Measurements from ENCODE around the gene RHOD.
A peak's percentile ranks its signal among the peaks of the same experiment; 100 is the strongest.

Gene RHOD

DNA sequence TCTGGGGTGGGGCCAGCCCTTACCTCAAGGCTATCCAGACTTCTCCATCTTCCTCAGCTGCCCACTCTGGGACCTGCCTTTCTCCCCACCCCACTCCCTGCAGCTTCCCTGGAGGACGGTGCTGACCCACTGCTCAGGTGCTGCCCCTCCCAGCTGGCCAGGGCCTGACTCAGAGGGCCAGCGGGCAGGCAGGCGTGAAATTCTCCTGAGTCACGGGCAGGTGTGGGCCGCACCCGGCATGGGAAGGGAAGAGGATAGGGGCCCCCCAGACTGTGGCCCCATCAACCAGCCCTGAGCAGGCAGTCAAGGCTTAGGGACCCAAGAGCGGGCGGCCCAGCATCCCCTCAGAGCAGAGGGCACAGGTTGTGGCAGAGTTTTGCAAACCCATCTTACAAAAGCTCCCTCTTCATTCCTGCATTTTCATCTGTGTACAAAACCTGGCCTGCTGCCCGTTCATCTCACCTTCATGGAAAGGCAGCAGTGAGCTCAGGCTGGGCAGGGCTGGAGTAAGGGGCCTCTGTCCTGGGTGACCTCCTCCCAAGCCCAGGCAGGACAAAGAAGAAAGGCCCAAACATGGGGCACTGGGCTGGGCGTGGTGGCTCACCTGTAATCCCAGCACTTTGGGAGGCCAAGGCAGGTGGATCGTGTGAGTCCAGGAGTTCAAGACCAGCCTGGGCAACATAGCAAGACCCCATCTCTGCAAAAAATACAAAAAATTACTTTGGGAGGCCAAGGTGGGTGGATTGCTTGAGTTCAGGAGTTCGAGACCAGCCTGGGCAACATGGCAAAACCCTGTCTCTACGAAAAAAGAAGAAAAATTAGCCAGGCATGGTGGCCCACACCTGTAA is 6.1 kb downstream of the RHOD start:
- no peak for DNase-seq

DNA sequence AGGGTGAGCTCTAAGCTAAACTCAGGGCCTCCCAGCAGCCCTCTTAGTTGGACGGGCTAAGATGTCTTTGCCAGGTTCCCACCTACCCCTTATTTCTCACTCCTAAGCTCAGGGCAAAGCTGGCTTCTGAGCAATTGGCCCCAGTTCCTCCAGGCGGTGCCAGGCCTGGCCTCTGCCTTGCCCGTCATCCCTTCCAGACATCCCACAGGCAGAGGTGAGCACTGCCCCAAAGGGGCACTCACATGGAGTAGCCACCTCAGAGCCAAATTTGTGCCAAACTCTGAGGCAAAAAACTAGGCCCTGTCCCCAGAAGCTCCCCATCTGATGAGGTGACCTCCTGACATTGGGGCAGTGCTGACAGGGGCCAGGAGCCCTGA is 9.7 kb downstream of the RHOD start:
- DNase-seq = no peak

DNA sequence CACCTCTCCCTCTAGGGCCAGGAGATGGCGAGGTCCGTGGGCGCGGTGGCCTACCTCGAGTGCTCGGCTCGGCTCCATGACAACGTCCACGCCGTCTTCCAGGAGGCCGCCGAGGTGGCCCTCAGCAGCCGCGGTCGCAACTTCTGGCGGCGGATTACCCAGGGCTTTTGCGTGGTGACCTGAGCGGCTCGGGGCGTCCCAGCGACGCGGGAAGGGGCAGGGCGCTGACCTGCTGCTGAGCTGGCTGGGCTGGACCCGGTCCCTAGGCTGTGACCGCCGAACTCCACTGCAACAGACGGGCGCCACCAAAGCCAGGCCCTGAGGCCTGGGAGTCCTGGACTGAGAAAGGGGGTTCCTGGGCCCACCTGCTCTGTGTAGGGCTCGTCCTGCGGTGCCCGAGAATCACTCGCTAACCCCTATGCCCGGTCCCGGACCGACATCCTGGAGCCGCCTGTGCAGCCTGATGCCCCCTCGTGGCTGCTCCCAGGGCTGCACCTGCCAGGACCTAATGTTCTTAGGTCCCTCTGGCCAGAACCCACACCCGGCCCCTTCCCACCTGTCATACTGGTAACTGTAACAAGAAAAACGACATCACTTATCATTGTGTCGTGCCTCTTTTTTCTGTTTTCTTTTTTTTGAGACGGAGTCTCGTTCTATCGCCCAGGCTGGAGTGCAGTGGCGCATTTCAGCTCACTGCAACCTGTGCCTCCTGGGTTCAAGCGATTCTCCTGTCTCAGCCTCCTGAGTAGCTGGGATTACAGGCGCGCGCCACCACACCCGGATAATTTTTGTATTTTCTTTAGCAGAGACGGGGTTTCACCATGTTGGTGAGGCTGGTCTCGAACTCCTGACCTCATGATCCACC is 15.0 kb downstream of the RHOD start:
- peak; percentile 87 for DNase-seq

DNA sequence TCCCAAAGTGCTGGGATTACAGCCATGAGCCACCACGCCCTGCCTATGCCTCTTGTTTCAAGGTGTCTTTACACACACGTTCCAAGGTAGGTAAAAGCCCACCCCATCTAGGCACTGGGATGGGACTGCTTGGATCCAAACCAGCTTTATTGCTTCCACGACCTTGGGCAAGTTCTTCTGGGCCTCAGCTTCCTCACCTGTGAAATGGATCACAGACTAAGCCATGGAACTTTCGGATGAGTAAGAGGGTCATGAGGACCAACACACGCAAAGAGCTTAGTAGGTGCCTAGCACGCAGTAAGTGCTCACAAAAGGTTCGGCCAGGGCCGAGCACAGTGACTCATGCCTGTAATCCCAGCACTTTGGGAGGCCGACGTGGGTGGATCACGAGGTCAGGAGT is 15.6 kb downstream of the RHOD start:
- DNase-seq = no peak

DNA sequence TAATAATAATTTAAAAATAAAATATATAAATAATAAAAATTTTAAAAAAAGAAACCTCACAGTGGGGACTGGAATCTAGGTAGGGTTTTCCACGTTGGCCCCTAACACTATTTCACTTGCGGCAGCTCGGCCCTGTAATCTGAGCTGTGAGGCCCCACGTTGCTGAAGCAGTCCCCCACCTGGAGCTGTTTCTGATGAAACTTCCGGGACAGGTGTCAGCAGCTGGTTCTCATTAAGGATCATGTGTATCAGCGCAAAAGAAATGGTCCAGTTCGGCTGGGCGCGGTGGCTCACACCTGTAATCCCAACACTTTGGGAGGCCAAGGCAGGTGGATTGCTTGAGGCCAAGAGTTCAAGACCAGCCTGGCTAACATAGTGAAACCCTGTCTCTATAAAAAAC is 17.3 kb downstream of the RHOD start:
- no peak for DNase-seq

DNA sequence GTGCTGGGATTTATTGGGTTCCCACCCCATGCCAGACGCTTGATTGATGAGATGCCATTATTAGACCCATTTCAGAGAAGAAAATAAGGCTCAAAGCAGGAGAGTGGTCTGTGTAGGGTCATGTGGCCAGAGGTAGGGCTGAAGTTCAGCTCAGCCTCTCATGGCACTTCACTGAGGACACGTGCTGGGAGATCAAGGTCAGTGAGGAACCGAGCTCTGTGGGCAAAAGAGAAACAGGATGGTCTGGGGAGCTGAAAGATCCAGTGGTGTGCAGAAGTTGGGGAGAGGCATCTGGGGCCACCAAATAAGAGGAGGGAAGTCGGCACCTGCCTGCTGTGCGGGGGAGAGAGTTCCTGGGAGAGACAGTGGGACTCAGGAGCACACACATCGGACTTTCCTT is 19.6 kb downstream of the RHOD start:
- no peak for DNase-seq

DNA sequence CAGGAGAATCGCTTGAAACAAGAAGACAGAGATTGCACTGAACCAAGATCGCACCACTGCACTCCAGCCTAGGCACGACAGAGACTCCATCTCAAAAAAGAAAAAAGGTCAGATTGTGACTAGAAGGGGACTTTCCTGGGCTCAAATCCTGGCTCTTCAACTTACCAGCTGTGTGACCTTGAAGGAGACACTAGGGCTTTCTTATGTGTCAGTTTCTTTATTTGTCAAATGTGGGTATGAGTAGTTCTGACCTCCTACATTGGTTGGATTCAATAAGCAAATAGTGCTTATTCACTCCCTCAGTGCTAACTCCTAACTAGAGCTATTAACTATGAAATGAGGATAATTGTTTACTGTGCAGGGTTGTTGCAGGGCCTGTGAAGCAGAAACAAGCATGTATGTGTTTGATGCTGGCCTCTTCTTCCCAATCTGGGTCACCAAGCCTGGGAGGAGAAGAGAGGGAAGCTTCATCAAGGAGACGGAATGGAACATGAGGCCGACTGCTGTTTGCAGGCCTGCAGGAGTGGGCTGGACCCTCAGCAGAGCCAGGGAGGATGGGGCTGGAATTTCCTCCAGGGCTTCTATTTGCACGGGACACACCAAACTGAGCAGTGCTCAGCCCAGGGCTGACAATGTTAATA is 22.5 kb downstream of the RHOD start:
- DNase-seq = no peak

DNA sequence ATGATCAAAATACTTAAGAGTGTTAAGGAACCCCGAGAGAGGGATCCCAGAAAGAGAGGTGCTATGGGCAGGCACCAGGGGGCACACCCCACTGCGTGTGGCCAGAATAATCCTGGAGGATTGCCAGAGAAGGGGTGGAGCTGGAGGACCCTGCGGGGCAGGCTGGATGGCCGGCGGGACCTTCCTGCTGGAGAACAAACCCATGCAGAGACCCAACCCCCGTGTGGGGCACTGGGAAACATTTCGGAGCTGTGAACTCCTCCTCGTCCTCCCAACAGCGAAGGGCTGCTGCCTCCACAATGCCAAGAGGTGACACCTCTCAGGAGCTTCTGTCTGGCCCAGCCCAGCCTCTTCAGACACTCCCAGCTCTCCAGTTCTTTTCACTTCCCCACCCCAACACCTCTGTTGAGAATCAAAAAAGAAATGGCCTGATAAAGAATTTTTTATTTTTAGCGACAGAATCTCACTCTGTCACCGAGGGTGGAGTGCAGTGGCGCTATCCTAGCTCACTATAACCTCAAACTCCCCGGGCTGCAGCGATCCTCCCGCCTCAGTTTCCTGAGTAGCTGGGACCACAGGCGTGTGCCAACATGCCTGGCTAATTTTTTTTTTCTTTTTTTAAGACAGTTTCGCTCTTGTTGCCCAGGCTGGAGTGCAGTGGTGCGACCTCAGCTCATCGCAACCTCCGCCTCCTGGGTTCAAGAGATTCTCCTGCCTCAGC is 25.6 kb downstream of the RHOD start:
- peak; percentile 12 for DNase-seq

DNA sequence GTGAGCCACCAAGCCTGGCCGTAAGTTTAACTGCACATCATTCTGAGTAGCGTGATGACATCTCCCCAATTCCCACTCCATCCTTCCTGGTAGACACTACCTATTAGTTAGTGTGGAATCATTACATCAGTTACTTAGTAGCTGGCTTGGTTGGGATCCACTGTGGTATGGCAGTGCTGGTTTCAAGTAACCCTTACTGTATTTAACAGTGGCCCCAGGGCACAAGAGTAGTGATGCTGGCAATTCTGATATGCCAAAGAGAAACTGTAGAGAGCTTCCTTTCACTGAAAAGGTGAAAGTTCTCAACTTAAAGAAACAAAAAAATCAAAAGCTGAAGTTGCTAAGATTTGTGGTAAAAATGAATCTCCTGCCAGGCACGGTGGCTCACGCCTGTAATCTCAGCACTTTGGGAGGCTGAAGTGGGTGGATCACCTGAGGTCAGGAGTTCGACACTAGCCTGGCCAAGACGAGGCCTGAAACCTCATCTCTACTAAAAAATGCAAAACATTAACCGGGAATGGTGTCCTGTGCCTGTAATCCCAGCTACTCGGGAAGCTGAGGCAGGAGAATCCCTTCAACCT is 27.2 kb downstream of the RHOD start:
- no peak for DNase-seq

DNA sequence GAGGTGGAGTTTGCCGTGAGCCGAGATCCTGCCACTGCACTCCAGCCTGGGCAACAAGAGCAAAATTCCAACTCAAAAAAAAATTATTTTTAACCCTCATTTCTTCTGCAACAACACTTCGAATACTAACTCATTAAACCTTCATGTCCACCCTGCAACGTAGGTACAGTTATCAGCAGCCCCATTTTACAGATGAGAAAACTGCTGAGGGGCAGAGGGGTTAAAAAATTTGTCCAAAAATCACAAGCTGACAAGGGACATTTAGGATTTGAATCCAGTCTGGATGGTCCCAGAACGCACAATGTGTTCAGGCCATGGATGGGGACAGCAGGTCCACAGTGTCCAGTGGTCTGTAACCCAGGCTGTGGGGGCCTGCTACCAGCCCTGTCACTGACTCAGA is 29.0 kb downstream of the RHOD start:
- DNase-seq = no peak

DNA sequence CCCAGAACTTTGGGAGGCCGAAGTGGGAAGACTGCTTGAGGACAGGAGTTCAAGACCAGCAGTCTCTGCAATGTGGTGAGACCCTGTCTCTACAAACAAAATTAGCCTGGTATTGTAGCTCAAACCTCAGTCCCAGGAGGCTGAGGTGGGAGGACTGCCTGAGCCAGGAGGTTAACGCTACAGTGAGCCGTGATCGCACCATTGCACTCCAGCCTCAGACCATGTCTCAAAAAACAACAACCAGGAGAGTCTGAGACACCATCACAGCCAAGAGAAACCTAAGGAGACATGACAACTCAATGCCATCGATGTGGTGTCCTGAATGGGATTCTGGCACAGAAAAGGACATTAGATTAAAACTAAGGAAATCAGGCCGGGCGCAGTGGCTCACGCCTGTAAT is 34.1 kb downstream of the RHOD start:
- no peak for DNase-seq

DNA sequence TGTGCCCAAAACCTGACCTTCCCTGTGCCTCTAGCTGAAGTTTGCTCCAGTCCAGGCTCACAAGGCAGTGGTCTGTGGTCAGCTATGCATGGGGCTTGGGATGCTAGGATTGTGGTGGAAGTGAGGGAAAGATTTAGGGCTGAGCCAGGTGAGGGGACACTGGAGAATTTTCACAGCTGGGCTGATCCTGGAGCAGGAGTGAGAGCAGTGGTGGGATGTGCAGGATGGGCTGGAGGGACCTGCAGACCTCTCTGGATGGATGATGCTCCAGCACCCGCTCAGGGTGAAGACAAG is 38.5 kb downstream of the RHOD start:
- no peak for DNase-seq

DNA sequence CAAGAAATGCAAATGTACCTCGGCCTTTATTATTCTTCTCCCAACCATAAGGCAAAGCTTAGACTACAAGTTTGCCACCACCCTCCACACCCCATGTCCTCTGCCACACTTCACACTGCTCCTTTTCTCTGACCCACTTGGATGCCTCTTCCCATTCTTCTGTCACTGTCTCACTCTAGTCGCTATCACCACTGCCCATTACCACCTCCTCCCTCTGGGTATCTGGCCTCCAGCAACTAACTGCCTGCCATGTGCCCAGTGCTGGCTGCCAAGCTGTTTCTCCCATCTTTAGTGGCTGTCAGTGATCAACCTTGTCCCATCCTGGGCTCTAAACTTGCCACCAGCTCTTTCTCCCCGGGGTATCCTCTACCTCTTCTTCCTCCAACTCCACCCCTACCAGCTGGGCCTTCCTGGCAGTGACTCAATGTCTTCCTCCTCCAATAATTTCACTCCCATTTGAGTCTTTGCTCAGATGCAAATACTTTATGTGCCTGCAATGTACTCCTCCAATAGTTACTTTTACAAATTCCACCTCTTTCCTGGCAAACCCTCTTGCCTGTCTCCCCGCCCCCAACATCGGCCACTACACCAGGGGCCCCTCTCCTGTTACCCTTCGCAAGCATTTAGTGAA is 42.3 kb downstream of the RHOD start:
- no peak for DNase-seq

DNA sequence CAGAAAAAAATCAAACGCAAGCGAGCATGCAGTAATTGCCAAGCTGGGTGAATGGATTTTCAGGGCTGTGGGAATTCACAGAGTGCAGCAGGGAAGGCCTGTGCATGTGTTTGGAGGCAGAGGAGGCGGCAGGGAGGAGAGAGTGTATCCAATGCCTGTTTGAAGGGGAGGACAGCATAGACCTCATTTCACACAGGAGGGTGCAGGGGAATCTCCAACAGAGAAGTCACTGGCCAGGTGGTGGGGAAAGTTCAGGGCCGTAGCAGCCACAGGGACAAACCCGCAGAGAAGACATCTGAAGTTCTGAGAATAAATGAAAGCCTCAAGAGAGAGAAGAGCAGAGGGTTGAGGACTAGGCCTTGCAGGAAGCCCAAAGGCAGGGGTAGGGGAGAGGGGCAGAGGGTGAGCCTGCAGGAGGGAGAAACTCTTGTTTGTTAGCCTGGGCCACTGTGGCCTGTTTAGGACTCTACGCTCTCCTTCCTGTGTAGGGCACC is 43.2 kb downstream of the RHOD start:
- DNase-seq = no peak

DNA sequence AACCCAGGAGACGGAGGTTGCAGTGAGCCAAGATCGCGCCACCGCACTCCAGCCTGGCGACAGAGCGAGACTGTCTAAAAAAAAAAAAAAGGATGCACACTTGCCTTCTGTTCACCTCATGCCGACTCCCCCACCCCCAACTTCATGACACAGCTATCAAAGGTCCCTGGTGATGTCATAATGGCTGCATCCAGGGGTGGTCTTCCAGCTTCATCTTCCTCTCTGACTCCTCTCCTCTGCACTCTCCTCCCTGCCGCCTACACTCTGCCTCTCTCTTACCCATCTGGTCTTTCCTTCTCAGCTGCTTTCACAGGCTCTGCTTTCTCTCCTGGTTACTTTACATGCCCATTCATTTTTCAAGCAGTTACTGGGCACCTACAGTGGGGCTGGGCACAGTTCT is 46.0 kb downstream of the RHOD start:
- no peak for DNase-seq

DNA sequence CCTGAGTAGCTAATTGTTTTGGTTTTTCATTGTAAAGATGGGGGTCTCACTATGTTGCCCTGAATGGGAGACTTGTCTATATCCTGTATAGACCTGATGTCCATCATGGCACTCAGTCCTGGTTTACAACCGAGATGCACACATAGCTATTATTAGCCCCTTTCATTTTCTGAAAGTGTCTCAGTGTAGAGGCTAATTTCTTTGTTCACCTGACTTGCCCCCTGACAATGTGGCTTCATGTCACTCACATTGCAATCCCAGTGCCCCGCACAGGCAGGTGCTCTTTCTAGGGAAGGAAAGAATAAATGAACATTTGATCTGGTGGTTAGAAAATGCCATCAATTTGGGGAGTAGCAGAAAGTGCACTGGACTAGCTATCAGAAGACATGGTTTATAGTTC is 49.3 kb downstream of the RHOD start:
- no peak for DNase-seq

DNA sequence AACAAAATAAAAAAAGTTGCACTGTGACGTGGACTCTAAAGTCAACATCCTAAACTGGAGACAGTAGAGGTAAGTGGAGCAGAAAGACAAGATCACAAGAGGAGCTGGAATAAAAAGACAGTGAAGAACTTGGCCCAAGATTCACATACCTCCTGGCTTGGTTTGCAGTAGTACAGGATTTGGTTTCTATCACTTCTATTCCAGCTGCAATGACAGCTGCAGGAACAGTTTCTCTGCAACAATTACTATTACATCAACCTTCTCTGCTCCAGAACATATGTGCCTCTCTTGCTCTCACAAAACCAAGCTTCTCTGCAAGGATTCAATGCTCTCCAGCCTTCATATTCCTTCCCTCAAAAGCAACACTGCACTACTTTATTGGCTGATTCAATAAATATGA is 54.6 kb downstream of the RHOD start:
- DNase-seq = no peak

DNA sequence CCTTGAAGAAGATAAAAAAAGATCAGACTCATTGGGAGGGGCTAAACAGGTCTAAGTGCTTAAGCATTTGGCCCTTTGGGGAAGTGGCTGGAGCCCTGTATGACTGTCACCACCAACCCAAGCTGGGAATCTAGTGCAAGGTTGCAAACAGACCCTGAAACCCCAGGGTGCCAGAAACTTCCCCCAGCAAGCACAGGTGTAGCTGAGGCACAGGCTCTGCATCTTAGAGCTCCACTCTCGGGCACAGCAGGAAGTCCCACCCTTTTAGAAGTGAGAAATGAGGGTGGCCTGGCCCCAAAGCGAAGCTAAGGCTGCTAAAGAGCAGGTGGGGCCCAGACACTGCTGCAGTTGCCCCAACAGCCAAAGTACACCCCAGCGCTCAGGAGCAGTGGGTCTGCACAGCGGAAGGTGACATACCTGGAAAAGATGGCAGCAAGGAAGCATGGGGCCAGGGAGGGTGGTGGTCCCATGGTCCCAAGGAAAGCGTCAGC is 56.6 kb downstream of the RHOD start:
- no peak for DNase-seq

DNA sequence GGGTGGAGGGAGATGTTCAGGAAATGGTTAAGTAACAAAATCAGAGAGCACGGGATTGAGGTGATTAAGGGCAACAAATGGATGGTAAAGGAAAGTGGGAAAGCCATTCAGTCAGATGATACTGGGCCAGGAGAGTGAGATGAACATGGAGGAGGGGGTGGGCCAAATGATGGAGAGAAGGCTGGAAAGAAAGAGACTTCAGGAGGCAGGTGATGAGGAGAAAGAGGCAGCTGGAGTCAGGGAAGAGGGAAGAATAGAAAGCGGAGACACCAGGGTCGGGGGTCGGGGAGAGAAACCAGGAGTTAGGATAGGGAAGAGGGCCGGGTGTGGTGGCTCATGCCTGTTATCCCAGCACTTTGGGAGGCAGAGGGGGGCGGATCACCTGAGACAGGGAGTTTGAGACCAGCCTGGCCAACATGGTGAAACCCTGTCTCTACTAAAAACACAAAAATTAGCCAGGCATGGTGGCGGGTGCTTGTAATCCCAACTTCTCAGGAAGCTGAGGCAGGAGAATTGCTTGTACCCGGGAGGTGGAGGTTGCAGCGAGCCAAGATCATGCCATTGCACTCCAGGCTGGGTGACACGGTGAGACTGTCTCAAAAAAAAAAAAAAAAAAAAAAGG is 57.7 kb downstream of the RHOD start:
- no peak for DNase-seq

DNA sequence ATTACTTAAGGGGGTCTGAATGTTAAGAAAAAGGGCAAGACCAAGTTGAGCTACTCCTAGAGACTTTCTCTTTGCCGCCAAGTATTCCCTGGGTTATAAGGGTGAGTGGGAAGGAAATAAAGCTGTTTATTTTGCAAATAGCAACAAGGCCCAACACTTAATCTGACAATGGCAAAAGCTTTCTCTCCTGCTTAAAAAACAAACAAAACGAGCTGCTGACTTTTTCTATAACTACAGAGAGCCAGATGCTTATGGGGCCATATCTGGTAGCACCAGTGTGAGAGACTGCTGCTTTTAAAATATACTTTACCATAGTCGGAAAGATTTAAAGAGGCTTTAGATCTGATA is 60.1 kb downstream of the RHOD start:
- no peak for DNase-seq

DNA sequence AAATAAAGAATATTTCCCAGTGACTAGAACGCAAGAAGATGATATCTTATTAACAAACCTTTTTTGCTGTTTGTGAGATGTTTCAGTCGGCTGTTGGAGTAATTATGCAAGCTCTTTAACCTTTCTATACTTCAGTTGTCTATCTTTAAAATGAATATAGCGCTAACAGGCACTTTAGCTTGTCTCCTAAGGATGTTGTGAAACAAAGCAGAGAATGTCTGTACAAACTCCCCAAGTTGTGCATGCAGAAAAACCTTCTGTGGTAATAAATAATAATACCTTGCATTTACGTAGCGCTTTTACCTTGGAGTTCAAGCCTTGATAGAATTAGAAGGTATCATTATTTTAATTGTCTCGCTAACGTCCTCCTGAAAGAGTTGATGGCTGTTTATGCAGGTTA is 60.5 kb downstream of the RHOD start:
- no peak for DNase-seq

DNA sequence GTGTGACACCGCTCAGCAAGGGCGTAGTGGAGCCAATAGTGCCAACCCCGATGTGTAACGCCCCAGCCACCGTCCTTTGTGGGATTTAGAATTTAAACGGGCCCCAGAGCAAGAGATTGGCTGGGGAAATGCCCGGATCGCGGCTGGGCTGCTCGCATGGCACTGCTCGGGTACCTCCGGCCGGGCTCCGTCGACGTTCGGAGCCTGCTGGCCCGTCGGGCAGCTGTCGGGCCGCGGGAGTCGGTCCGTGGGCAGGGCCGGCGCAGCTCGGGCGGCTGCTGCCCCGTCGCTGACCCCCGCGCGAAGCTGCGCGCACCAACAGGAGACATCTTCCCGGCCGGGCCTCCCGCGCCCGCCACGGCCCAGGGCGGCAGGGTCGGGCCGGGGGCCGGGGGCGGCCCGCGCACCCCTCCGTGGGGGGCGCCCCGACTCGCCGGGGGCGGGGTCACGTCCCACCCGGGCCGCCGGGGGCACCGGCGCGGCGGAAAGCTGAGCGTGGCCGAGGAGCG is 61.1 kb downstream of the RHOD start:
- peak; percentile 60 for DNase-seq
